ENCODE data around the gene ANKRD13B. TPM values are rescaled to one million over a fixed set of nuclear protein-coding genes. Genes with fewer than 3 reads are reported as not detected.

The ANKRD13B gene
- total RNA-seq, 3 donors from 2014 or later (not counting 1 experiment from before 2014, with no cell fraction given) = 2.3 to 6.6 (median 4.0) TPM

DNA sequence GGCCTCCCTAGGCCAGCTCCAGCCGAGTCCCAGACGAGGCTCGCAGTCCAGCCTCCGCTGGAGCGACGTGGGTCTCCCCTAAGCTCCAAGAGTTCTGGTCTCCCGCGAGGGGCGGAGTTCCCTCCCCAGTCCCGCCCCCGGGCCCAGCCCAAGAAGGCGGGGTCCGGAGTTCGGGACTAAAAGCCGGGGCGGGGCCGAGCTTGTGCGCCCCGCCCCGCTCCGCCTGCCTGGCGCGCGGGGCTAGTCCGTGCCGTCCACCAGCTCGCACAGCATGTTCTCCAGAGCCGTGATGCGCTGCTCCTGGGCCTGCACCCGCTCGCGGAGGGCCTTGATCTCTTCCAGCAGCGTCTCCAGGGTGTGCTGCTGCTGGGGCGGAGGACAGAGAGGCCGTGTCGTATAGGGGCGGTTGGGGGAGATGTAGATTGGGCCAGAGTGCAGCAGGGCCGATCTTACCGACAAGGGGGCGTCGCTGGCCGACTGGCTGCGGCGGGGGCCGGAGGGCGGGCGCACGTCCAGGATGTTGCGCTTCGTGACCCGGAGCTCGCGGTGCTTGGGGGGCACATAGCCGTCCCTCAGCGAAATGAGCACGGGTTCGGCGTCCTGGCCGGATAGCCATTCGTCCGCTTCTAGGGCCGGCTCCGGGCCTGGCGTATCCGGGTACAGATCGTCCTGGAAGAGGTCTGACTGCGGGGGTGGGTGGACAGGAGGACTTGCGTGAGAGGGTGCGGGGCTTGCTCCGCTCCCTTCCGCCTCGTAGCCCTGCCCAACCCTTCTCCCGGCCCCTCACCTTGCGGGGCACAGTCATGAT is 22.8 kb downstream of the ANKRD13B start:
- H3K4me3 ChIP-seq (ENCODE audit: low read length) = peak overlapping the region; percentile 60
- intact Hi-C loops (cut with micrococcal nuclease) = loop anchor here (1.0 to 10.0 kb wide), 5 partner anchors 23 to 147 kb away; partner anchors contain the start of genes ABHD15, GIT1 and TP53I13
- Mint-ChIP-seq H3K9me3 (no peaks in the 10 kb centered on the region), H3K36me3 (no peaks in the 10 kb centered on the region), H3K4me1 (peaks cover 12 to 47% of the 10 kb centered on the region in 2 donors), H3K27me3 (ENCODE audit: low read depth in 2 of 2) (no peaks in the 10 kb centered on the region), H3K27ac (peak overlapping the region; percentile 74 to 86), H3K4me3 (peak overlapping the region; percentile 90)
- 1% methylated on average over 74 of the region's 74 CpGs for WGBS (ENCODE audit: insufficient coverage)
- peaks cover 56% of the 10 kb centered on the region for H3K4me1 ChIP-seq (ENCODE audit: control insufficient read depth, insufficient read depth, low read length)
- peak; percentile 84 to 93 for DNase-seq
- peak; percentile 65 to 84 (median 72) for ATAC-seq
- H3K36me3 ChIP-seq (ENCODE audit: control insufficient read depth, insufficient read depth, low read length) = no peaks in the 10 kb centered on the region
- TF ChIP-seq, protein P1, sequence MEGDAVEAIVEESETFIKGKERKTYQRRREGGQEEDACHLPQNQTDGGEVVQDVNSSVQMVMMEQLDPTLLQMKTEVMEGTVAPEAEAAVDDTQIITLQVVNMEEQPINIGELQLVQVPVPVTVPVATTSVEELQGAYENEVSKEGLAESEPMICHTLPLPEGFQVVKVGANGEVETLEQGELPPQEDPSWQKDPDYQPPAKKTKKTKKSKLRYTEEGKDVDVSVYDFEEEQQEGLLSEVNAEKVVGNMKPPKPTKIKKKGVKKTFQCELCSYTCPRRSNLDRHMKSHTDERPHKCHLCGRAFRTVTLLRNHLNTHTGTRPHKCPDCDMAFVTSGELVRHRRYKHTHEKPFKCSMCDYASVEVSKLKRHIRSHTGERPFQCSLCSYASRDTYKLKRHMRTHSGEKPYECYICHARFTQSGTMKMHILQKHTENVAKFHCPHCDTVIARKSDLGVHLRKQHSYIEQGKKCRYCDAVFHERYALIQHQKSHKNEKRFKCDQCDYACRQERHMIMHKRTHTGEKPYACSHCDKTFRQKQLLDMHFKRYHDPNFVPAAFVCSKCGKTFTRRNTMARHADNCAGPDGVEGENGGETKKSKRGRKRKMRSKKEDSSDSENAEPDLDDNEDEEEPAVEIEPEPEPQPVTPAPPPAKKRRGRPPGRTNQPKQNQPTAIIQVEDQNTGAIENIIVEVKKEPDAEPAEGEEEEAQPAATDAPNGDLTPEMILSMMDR (IDR thresholded peaks at IDR 0.05) = no peak
- no peaks in the 10 kb centered on the region for H3K9me3 ChIP-seq (ENCODE audit: control insufficient read depth, insufficient read depth, low read length)
- H3K27me3 ChIP-seq (ENCODE audit: control insufficient read depth, insufficient read depth, low read length) = no peaks in the 10 kb centered on the region
- peak overlapping the region; percentile 70 for H3K27ac ChIP-seq (ENCODE audit: low read length)

DNA sequence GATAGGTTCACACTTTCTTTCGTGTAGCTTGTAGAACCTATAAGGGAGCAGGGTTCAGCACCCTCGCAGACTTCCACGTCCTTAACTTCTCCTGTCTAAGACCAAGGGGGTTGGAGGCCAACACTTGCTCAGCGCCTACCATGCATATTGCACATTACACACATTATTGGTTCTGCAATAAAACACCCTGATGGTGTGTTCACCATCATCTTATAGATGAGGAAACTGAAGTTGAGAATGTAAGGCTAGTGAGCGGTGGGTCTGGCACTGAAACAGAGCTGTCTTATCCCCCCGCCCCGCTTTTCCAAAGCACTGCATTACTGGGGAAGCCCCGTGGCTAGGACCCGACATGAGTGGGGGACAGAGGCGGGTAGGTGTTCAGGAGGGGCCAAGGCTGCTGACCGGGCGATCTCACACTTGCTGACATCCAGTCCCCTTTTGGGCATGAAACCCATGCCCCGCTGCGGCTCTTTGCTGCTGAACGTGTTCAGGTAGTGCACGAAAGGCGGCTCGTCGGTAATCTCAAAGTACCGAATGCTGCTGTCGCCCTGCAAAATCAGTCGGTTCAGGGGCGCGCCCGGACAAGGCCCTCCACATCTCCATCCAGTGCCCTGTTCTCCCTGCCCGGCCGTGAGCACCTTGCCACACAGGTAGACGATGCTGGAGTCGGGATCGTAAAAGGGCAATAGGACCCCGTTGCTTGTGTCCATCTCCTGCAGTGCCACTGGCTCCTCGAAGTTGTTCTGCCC is 23.5 kb downstream of the ANKRD13B start:
- Histone ChIP-seq H3K4me3 (ENCODE audit: low read length) (peak overlapping the region; percentile 60), H3K36me3 (ENCODE audit: control insufficient read depth, insufficient read depth, low read length) (no peaks in the 10 kb centered on the region), H3K27me3 (ENCODE audit: control insufficient read depth, insufficient read depth, low read length) (no peaks in the 10 kb centered on the region), H3K9me3 (ENCODE audit: control insufficient read depth, insufficient read depth, low read length) (no peaks in the 10 kb centered on the region), H3K4me1 (ENCODE audit: control insufficient read depth, insufficient read depth, low read length) (peaks cover 56% of the 10 kb centered on the region), H3K27ac (ENCODE audit: low read length) (peak overlapping the region; percentile 11)
- WGBS (ENCODE audit: insufficient coverage) = 14% methylated on average over 32 of the region's 32 CpGs
- DNase-seq (peak in 1 of 2 donors; percentile 48), ATAC-seq (no peak)
- peaks cover 12 to 47% of the 10 kb centered on the region in 2 donors for H3K4me1 Mint-ChIP-seq
- H3K36me3 Mint-ChIP-seq = no peaks in the 10 kb centered on the region
- intact Hi-C loops (cut with micrococcal nuclease) = loop anchor here (5.0 to 10.0 kb wide), 2 partner anchors 52 to 146 kb away; partner anchors contain the start of genes ABHD15 and TP53I13
- TF ChIP-seq, protein P1 (IDR thresholded peaks at IDR 0.05) = no peak
- no peaks in the 10 kb centered on the region for H3K27me3 Mint-ChIP-seq (ENCODE audit: low read depth in 2 of 2)
- H3K4me3 Mint-ChIP-seq = peak overlapping the region; percentile 90
- H3K9me3 Mint-ChIP-seq = no peaks in the 10 kb centered on the region
- H3K27ac Mint-ChIP-seq = peak overlapping the region; percentile 48 to 86

DNA sequence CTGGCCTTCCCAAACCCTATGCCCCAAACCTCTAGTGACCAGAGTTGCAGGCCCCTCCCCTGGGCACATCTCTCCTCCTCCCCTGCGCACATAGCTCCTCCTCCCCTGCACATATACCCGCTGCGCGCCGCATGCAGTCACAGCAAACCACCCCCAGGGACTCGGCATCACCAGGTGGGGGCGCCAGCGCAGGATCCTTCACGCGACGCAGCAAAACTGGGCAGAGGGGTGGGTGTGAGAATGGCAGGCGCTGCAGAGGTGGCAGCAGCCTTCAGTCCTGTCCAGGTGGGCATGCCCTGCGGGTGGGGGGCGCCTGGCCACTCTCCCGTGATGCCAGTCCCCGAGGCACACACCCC is 24.2 kb downstream of the ANKRD13B start:
- intact Hi-C loops (cut with micrococcal nuclease) = loop anchor here (5.0 to 10.0 kb wide), 2 partner anchors 52 to 145 kb away; partner anchors contain the start of genes ABHD15 and TP53I13
- H3K27me3 Mint-ChIP-seq (ENCODE audit: low read depth in 2 of 2) = no peaks in the 10 kb centered on the region
- Histone ChIP-seq H3K27ac (ENCODE audit: low read length) (no peak overlapping the region), H3K9me3 (ENCODE audit: control insufficient read depth, insufficient read depth, low read length) (no peaks in the 10 kb centered on the region), H3K36me3 (ENCODE audit: control insufficient read depth, insufficient read depth, low read length) (no peaks in the 10 kb centered on the region), H3K4me3 (ENCODE audit: low read length) (peak overlapping the region; percentile 60), H3K27me3 (ENCODE audit: control insufficient read depth, insufficient read depth, low read length) (no peaks in the 10 kb centered on the region), H3K4me1 (ENCODE audit: control insufficient read depth, insufficient read depth, low read length) (peaks cover 62% of the 10 kb centered on the region)
- no peaks in the 10 kb centered on the region for H3K9me3 Mint-ChIP-seq
- DNase-seq (peak; percentile 88 to 95), ATAC-seq (peak; percentile 70 to 77 (median 71))
- under 1% methylated on average over 16 of the region's 16 CpGs for WGBS (ENCODE audit: insufficient coverage)
- H3K4me1 Mint-ChIP-seq = peaks cover 16 to 51% of the 10 kb centered on the region in 2 donors
- TF ChIP-seq, protein P1 (IDR thresholded peaks at IDR 0.05) = peak; percentile 64
- no peaks in the 10 kb centered on the region for H3K36me3 Mint-ChIP-seq
- H3K4me3 Mint-ChIP-seq = peak overlapping the region; percentile 90
- H3K27ac Mint-ChIP-seq = peak overlapping the region; percentile 48 to 86

Data from natural killer cell (primary cell).